Stimulated activated CD4-positive, alpha-beta T cell treated with anti-CD3 and anti-CD28 coated beads, Interleukin-1b, Interleukin-23, amount 100 ng/mL, for 1 hour (primary cell): ENCODE results near the gene MRPL52.

Experiments
- DNase-seq, 2 donors: peaks; one replicate each; pipeline ENCODE4 v3.0.0-alpha.2; 2020; ENCODE audit warnings: low read depth in 2 of 2

MRPL52 gene

DNA sequence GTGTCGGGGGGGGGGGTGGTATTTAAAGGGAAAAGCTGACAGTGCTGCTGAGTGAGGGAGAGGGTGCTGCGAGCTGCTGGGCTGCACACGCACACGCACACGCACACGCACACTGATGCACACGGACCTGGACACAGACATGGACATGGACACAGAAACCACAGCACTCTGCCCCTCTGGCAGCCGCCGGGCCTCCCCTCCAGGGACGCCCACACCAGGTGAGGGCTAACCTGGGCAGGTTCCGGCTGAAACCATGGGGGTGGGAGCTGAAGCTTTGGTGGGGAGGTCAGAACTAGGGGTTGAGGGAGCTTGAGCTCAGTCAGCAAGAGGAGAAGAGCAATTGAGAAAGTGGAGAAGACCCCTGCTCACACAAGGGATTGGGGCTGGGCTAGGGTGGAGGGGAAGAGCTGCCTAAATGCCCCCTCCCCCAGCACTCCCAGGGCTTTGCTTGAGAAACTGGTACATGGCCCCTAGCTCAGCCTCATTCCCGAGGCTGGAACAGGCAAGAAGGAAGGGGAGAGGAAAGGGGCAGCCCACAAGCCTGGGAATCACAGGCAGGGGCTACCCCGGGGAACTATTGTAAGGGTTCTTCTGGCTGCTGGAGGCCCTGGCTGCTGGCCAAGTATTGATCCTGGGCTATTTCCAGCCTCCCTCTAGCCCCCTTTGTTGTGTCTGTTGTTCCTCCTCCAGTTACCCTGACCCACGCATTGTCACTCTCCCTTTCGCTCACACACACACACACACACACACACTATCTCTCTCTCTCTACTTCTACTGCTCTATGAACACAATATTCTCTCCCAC lies 53.7 kb downstream of the MRPL52 start, which contains the start of gene REM2:
TSS of gene REM2 (plus strand) at position 50 of the 804 bp plus-strand sequence. CDS start at position 116, 66 bp downstream.
- no peak for DNase-seq

DNA sequence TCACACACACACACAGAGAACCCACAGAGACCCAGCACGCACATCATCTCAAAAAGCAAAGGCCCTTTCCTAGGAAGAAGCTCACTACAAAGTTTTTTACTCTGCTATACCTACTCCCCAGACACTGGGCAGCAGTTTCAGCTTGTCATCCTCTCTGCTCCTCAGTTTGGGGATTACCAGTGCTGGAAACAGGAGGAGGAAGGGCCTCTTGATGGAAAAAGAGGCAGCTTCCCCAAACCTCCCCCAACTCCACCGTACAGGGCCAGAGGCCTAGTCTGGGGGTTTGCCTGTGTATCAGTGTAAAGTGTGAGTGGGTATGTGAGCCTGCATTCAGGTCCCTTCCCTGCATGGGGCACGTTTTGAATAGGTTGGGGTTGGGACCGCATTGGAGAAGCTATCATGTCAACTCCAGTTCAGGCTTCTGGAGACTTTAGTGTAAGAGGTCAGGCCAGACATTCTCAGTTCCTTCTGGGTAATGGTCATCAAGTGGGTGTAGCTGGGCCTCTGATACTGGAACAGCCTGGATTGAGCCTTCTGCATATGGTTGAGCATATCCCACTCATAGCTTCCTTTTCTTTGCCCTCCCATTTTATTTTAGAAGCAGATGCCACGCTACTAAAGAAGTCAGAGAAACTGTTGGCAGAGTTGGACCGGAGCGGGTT lies 54.5 kb downstream of the MRPL52 start:
- no peak for DNase-seq
